Spinal cord (tissue), 10 donors: ENCODE data around the gene GLIPR1. TPM values are rescaled to one million over a fixed set of nuclear protein-coding genes. Genes with fewer than 3 reads are reported as not detected.
"Not testable (repeated sequence)": the region's sequence is repeated elsewhere in the genome, so short reads cannot be mapped to it uniquely, and the experiment has no call there.

ENCODE experiments used
- DNase-seq, 6 donors: peaks; one replicate each; pipeline versions ENCODE4 v3.0.0 to v3.0.0-alpha.2; 2013 to 2015; ENCODE audit warnings: low spot score in 6 of 6, low read depth in 4 of 6
- H3K27ac ChIP-seq: one replicate; pipeline ENCODE4 v1.5.1; 2013; ENCODE audit warnings: low read depth, low read length, control low read depth
- H3K27me3 ChIP-seq: one replicate; pipeline ENCODE4 v1.6.1; 2013; ENCODE audit warnings: low read length; ENCODE audit not compliant: control insufficient read depth, insufficient read depth
- H3K36me3 ChIP-seq: one replicate; pipeline ENCODE4 v1.6.1; 2013; ENCODE audit warnings: low read length; ENCODE audit not compliant: control insufficient read depth, insufficient read depth
- H3K4me1 ChIP-seq: one replicate; pipeline ENCODE4 v1.6.1; 2013; ENCODE audit warnings: low read length; ENCODE audit not compliant: control insufficient read depth, insufficient read depth
- H3K4me3 ChIP-seq: one replicate; pipeline ENCODE4 v1.5.1; 2013; ENCODE audit warnings: low read depth, low read length, control low read depth
- H3K9me3 ChIP-seq: one replicate; pipeline ENCODE4 v1.6.1; 2013; ENCODE audit warnings: low read length; ENCODE audit not compliant: control insufficient read depth, insufficient read depth
- WGBS: methylation state at CpG from one replicate; pipeline ENCODE4 v1.1.5; 2013; ENCODE audit warnings: missing lambda C conversion rate; ENCODE audit not compliant: insufficient coverage; 5-methylcytosine and 5-hydroxymethylcytosine counted together
- long read RNA-seq, 4 donors: transcript quantifications; one replicate each; lab custom pipeline, GENCODE V29; 2026
- polyA plus RNA-seq, 2 donors: library from polyadenylated mRNA; unstranded; fragments of 120-200 nt; gene quantifications; one replicate each; pipeline ENCODE4 v1.2.1, GENCODE V29; 2013; ENCODE audit not compliant: insufficient read length in 2 of 2
- total RNA-seq, 2 donors: library from RNA; depleted of rRNA in 1 of 2; stranded (reverse); fragments of 120-200 nt in 1 of 2; fragments of >200 nt in 1 of 2; gene quantifications; one replicate each; pipeline versions ENCODE4 v1.2.3 to v1.2.4, GENCODE V29; 2013 to 2014
- donor health status: healthy.

Gene GLIPR1
- total RNA-seq, result 10 to 100 TPM; 15.0 to 20.7 TPM
- polyA plus RNA-seq, result 10 to 100 TPM; 12.4 to 15.9 TPM
- long read RNA-seq, donor 1, full-length matches to known transcripts, result 5 of 5 reads
- long read RNA-seq, donor 1, partial matches to known transcripts, result 0 of 5 reads
- long read RNA-seq, donor 1, other reads (novel, unspliced or antisense), result 0 of 5 reads
- long read RNA-seq, donor 2, result 0 reads
- long read RNA-seq, donor 3, result 0 reads
- long read RNA-seq, donor 4, full-length matches to known transcripts, result 11 of 251 reads
- long read RNA-seq, donor 4, partial matches to known transcripts, result 195 of 251 reads
- long read RNA-seq, donor 4, other reads (novel, unspliced or antisense), result 45 of 251 reads

DNA sequence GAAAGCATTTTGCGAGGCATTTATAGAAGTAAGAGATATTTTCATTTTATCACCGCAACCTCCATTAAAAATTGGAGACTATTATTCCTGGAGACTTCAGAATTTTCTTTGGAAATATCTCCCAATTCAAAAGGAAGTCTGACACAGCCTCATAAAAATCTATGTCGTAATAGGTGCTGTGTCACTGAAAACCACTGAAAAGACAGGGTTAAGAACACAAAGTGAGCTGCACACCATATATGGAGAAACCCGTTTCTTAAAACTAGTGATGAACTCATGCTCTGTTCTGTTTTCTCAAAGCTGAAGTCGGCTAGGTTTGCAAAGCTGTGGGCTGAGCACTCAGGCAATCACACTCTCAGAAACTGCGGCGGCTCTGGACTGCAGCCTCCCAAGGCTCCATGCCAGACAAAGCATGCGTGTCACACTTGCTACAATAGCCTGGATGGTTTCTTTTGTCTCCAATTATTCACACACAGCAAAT, at the start of gene GLIPR1:
Gene GLIPR1, plus strand, starts transcription at position 287 of the 481 bp plus-strand sequence. Its CDS starts 126 bp downstream, at position 413.
- Histone ChIP-seq H3K27me3 (no peaks in the 10 kb centered on the region), H3K4me3 (peak within 1 kb of the TSS; percentile 39), H3K9me3 (no peaks in the 10 kb centered on the region), H3K27ac (peak within 1 kb of the TSS; percentile 68), H3K4me1 (no peaks in the 10 kb centered on the region), H3K36me3 (no peaks in the 10 kb centered on the region)
- 7% methylated on average over 6 of the region's 8 CpGs for WGBS
- peak; percentile 13 to 78 (median 32) for DNase-seq

DNA sequence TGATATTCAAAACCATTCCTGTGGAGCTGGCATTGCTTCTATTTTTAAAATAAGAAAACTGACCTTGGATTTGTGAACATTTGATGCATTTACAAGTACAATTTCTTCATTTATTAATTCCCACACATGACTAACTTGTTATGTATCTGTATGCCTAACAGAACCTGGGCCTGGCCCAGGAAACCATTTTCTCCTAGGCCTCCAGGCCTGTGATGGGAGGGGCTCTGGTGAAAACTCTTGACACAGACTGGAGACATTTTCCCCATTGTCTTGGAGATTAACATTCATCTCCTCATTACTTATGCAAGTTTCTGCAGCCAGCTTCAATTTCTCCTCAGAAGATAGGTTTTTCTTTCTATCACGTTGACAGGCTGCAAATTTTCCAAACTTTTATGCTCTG, 47.6 kb upstream of the GLIPR1 start:
- no peaks in the 10 kb centered on the region for H3K36me3 ChIP-seq
- WGBS, result 88% methylated on average over 1 of the region's 1 CpG
- no peak for DNase-seq
- H3K9me3 ChIP-seq, result peaks cover 15% of the 10 kb centered on the region
- H3K4me3 ChIP-seq, result no peak overlapping the region
- no peaks in the 10 kb centered on the region for H3K27me3 ChIP-seq
- no peaks in the 10 kb centered on the region for H3K4me1 ChIP-seq
- H3K27ac ChIP-seq, result no peak overlapping the region

DNA sequence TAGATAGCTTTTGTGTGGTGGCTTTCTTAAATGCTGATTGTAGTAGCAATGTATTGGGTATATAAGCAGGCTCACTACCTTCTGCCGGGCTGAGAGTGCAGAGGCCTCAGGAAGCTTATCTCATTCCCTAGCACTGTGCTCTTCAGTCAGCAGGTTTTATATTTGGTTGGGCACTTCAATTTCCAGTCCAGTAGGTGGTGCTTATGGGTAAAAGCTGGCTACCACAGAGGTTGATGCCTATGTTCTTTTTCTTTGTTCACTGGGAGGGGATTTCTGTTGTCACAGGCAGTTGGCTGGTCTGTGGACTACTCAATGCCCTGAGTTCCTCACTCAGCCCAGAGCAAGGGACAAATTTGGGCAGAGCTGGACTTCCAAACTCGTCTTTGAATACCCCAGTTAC, 43.0 kb upstream of the GLIPR1 start:
- no CpG with 5 or more reads among the region's 2 CpGs for WGBS
- Histone ChIP-seq H3K27me3 (no peaks in the 10 kb centered on the region), H3K4me3 (no peak overlapping the region), H3K27ac (no peak overlapping the region), H3K36me3 (no peaks in the 10 kb centered on the region), H3K4me1 (no peaks in the 10 kb centered on the region), H3K9me3 (peaks cover 10% of the 10 kb centered on the region)
- DNase-seq, result no peak

DNA sequence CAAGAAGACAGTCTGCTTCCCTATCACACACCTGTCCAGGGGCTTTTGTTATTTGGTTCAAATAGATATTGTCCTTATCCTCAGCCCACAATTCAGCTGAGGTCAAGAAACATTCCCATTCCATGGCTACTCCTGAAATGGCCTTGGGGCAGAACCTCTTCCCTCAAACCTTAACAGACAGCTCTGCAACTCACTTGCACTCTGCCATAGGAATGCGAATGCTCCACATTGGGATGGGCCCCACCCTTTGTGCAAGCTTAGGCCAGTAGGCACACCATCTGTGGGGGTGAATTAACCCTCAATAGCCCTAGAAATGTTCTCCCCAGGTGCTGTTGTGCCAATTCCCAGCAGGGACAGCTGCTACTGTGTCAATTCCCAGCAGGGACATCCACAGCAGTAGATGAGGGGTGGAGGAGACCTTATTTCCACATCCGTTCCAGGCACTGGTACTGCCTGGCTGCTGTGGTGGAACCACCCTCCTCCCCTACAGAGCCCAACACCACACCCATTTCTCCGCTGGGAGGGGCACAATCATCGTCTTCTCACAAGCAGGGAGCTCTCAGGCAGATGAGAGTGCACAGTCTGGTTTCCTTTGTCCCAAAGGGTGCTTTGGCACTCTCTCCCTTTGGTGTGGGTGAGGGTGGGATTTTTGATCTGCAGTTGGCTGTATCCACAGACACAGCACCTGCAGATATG, 42.3 kb upstream of the GLIPR1 start:
- Histone ChIP-seq H3K36me3 (no peaks in the 10 kb centered on the region), H3K4me3 (no peak overlapping the region), H3K9me3 (peaks cover 10% of the 10 kb centered on the region), H3K4me1 (no peaks in the 10 kb centered on the region), H3K27me3 (no peaks in the 10 kb centered on the region), H3K27ac (no peak overlapping the region)
- no peak for DNase-seq
- whole genome bisulfite sequencing, result 90% methylated on average over 2 of the region's 4 CpGs

DNA sequence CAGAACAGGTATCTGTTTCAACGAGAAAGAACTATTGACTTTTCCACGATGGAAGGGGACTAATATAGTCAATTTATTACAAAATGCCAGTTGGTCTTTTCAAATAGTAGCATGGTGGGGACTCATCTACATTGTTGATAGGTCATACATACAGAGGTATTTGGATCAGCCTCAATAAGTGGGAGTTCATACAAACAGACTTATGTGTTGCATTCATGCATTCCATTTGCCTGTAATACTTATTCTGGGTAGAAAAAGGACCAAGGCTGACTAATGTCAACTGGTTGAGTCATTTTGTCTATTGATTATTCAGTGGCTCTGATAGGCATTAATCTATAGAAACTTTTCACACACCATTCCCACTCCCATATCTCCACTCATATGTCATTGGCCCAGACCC, 41.5 kb upstream of the GLIPR1 start:
- Histone ChIP-seq H3K27me3 (no peaks in the 10 kb centered on the region), H3K9me3 (peaks cover 10% of the 10 kb centered on the region), H3K4me1 (no peaks in the 10 kb centered on the region), H3K36me3 (no peaks in the 10 kb centered on the region), H3K4me3 (no peak overlapping the region), H3K27ac (no peak overlapping the region)
- DNase-seq, result no peak
- WGBS, result no CpG with 5 or more reads among the region's 2 CpGs

DNA sequence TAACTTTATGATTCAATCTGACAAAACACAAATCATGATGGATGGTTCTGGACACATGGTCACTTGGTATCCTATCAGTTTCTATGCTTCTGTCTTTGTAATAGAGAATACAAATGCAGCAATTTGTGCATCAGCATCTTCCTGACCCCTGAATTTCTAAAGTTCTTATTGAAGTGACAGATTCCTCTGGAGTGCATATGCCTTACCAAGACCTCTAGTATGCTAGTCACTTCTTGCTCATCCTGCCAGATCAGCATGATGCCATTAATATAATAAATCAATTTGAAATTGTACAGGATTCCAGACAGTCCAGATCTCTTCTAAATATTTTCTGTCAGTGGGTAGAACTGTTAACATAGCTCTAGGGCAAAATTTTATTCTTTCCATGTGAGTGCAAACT, 40.6 kb upstream of the GLIPR1 start:
- no peaks in the 10 kb centered on the region for H3K36me3 ChIP-seq
- H3K27ac ChIP-seq, result no peak overlapping the region
- H3K27me3 ChIP-seq, result no peaks in the 10 kb centered on the region
- no peak overlapping the region for H3K4me3 ChIP-seq
- no peak for DNase-seq
- H3K9me3 ChIP-seq, result peaks cover 10% of the 10 kb centered on the region
- H3K4me1 ChIP-seq, result no peaks in the 10 kb centered on the region

DNA sequence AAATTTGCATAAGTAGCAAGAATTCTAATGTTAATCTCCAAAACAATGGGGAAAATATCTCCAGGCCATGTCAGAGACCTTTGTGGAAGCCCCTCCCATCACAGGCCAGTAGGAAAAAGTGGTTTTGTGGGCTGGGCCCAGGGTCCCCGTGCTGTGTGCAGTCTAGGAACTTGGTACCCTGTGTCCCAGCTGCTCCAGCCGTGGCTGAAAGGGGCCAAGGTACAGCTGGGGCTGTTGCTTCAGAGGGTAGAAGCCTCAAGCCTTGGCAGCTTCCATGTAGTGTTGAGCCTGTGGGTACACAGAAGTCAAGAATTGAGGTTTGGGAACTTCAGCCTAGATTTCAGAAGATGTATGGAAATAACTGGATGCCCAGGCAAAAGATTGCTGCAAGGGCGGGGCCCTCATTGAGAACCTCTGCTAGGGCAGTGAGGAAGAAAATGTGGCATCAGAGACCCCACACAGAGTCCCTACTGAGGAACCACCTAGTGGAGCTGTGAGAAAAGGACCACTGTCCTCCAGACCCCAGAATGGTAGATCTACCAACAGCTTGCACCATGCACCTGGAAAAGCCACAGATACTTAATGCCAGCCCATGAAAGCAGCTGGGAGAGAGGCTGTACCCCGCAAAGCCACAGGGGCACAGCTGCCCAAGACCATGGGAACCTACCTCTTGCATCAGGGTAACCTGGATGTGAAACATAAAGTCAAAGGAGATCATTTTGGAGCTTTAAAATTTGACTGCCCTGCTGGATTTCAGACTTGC, 38.7 kb upstream of the GLIPR1 start:
- not testable (repeated sequence) for H3K4me3 ChIP-seq, H3K27ac ChIP-seq, H3K27me3 ChIP-seq, H3K36me3 ChIP-seq, H3K4me1 ChIP-seq, DNase-seq, H3K9me3 ChIP-seq
- WGBS, result 80% methylated on average over 4 of the region's 4 CpGs

DNA sequence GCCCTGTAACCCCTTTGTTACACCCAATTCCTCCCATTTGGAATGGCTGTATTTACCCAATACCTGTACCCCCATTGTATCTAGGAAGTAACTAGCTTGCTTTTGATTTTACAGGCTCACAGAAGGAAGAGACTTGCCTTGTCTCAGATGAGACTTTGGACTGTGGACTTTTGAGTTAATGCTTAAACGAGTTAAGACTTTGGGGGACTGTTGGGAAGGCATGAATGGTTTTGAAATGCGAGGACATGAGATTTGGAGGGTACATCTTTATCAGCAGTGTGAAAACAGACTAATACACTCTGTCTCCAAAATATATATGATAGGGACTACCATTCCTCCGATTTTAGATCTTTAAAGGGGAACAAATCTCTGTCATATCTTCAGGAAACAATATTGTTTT, 38.1 kb upstream of the GLIPR1 start:
- H3K4me3 ChIP-seq, H3K27me3 ChIP-seq, H3K36me3 ChIP-seq, H3K27ac ChIP-seq, DNase-seq, H3K4me1 ChIP-seq, H3K9me3 ChIP-seq: not testable (repeated sequence)
- 60% methylated on average over 1 of the region's 3 CpGs for WGBS

DNA sequence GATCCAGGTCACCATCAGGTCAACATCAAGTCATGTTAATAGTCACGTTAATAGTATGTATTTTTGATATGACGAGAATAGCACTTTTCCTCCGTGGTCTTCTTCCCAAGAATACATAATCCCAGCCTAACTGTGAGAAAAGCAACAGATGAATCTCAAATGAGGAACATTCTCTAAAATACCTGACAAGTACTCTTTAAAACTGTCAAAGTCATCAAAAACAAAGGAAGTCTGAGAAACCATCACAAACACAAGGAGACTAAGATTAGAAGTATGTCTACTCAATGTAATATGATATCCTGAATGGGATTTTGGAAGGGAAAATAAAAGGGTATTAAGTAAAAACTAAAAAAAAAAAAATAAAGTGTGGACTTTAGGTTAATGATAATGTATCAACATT, 36.8 kb upstream of the GLIPR1 start:
- no peaks in the 10 kb centered on the region for H3K9me3 ChIP-seq
- H3K4me3 ChIP-seq, result no peak overlapping the region
- no peaks in the 10 kb centered on the region for H3K4me1 ChIP-seq
- no peaks in the 10 kb centered on the region for H3K27me3 ChIP-seq
- WGBS, result no CpG with 5 or more reads among the region's 3 CpGs
- H3K36me3 ChIP-seq, result no peaks in the 10 kb centered on the region
- DNase-seq, result no peak
- H3K27ac ChIP-seq, result no peak overlapping the region
